HG03521 (cell line): Measurements from ENCODE around the gene NEDD4L.

Experiments
- ATAC-seq: cut with Tn5 transposase; IDR thresholded peaks from one replicate; pipeline ENCODE4 v1.9.1; 2021; ENCODE audit warnings: mild to moderate bottlenecking, moderate library complexity; ENCODE audit not compliant: unreplicated experiment

NEDD4L gene

GRCh38 chr18:58309099-58309498, 265.1 kb downstream of the NEDD4L start:
- no peak for ATAC-seq

DNA sequence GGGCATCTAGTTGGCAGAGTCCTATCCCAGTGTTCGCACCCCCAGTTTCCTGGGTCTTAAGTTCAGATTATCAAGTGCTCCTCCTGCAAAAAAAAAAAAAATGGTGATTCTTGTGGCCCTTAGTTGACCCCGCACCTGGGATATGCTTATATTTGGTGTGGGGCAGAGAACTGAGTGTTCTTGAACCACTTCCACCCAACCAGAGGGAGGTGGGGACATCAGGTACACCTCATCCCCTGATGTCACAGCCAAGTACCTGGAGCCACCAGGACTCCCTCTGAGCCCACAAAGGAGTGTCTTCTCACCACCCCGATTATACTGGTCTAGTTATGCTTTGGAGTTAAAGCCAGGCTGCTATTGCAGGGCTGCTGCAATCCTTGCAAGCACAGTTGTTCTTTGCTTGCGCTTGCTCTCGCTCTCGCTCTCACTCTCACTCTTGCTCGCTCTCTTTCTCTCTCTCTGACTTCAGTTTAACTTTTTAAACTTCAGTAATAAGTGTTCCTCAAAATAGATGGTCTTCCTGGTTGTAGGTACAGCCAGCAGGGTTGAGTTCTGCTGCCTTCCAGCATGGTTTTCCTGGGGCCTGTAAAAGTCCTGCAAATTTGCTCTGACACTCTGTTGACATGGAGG, 265.7 kb downstream of the NEDD4L start:
- ATAC-seq: no peak

- no peak for ATAC-seq
Measured at GRCh38 chr18:58310517-58310916, 266.5 kb downstream of the NEDD4L start.

- ATAC-seq: no peak
Measured at GRCh38 chr18:58311390-58311789, 267.4 kb downstream of the NEDD4L start.

DNA sequence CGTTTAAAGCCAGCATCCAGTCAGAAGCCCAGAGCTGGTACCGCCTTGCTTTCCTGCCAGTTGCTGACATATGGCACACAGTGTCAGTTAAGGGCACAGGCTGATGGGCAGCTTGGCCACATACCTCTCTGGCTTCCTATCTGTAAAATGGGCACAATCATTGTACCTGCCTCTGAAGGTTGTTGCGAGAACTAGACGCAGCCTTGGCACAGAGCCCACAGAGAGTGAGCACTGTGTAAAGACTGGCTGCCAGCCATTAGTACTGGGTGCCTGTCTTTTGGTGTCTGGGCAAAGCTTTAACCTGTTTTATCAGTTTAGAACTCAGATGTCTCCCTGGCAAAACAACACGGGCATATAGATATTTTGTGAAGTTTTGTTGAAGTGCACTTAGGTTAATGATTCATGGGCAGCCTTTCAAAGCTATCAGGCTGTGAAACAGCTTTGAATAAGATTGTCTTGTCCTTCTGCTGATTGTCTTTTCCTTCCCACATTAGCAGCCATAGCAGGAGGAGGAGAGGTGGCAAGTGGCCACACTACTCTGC, 269.5 kb downstream of the NEDD4L start:
- ATAC-seq: no peak

- no peak for ATAC-seq
Measured at GRCh38 chr18:58314284-58314683, 270.3 kb downstream of the NEDD4L start.

DNA sequence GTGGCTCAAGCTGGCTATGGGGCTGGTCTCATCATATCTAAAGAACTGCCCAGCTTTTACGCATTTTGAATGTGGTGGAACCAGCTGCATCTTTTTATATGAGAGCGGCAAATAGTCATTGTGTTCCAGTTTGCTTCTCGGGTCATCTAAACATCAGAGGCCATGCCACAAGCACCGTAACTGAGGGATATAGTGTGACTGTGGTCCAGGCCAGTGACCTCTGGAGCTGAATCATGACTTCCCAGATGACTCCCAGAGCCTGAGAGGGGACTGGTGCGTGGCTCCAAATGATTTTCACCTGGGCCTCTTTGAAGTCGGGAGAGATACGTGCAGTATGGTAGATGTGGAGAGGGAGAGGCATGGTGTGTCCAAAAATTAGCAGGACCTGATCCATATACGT, 271.0 kb downstream of the NEDD4L start:
- ATAC-seq: no peak

DNA sequence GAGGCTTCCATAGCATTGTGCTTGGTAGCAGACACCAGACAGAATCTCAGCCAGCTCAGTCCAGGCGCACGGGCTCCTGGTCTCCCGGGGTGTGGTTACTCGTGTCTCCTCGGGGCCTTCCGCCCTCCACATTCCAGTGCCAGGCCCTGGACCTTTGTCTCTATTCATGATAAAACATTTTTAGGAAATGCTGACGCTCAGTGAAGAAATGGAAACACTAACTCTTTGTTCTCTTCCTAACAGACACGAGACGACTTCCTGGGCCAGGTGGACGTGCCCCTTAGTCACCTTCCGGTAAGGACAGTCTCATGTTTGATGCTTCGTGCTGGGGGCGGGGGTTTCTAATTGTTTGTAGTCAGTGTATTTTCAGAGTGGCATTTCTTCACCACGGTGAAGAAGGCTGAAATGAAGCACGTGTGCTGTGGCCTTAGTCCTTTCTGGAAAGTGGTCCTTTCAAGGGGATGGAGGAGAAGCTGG, 271.8 kb downstream of the NEDD4L start:
- ATAC-seq: no peak

GRCh38 chr18:58316396-58317342, 272.6 kb downstream of the NEDD4L start:
- ATAC-seq: no peak

DNA sequence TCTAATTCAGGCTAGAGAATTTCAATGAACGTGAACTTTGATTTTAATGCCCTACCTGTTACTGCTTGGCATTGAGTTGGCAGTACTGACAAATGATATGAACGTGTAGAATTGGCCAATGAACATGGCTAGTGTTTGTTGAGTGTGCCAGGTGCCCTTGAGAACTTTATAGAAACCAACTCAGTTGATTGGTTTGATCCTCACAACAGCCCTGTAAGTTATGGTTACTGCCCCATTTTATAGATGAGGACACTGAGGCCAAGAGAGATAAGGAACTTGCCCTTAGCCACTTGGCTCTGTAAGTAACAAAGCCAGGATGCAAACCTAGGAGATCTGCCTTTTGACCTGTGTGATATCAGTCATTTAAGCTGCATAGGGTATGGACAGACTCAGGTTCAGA, 275.7 kb downstream of the NEDD4L start:
- ATAC-seq: no peak

DNA sequence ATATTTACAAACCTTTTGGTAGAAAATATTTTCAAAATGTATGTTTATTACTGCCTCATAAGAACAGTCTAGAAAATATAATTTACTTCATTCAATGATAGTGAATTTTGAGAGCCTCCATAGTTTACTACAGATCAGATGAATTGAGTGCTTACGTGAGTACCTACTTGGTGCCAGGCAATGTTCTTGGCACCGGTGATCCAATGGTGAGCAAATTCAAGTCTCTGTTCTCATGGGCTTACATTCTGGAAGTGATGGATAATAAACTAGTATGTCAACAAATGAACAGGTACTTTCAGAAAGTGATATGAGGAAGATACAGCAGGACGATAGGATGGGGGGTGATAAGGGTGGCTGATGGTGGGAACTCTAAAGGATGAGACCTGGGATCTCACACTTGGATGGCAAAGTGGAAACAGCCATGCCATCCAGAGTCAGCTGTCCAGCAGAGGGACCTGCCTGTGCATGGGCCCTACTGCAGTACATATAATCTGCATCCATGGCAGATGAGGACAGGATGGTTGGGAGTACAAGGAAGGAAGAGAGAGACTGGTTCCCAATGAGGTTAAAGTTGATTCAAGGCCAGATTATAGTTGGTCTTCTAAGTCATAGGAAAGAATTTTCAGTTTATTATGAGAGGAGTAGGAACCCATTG, 277.0 kb downstream of the NEDD4L start:
- no peak for ATAC-seq

DNA sequence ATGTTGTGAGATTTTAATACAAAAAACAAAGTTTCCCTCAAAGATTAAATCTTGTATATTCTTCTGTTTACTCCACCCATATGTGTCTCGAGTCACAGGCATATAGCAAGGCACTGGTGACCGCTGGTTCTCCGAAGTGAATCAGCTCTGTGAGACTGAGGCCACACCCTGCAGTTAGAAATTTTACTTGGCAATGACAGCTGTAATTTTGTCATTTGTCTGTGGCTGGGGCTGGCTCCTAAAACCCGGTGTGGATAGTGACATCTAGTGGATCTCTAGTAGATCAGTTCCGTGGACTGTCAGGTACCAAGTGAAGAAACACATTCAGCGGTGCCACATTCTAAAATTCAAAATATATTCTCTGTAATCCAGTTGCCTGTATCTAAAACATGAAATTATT, 278.0 kb downstream of the NEDD4L start:
- ATAC-seq: no peak

DNA sequence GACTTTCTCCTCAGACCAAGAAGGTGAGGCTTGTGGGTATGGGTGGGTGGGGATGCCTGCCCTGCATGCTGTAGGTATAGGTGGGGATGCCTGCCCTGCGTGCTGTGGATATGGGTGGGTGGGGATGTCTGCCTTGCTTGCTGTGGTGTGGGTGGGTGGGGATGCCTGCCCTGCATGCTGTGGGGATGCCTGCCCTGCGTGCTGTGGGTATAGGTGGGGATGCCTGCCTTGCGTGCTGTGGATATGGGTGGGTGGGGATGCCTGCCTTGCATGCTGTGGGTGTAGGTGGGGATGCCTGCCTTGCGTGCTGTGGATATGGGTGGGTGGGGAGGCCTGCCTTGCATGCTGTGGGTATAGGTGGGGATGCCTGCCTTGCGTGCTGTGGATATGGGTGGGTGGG, 278.4 kb downstream of the NEDD4L start:
- no peak for ATAC-seq

DNA sequence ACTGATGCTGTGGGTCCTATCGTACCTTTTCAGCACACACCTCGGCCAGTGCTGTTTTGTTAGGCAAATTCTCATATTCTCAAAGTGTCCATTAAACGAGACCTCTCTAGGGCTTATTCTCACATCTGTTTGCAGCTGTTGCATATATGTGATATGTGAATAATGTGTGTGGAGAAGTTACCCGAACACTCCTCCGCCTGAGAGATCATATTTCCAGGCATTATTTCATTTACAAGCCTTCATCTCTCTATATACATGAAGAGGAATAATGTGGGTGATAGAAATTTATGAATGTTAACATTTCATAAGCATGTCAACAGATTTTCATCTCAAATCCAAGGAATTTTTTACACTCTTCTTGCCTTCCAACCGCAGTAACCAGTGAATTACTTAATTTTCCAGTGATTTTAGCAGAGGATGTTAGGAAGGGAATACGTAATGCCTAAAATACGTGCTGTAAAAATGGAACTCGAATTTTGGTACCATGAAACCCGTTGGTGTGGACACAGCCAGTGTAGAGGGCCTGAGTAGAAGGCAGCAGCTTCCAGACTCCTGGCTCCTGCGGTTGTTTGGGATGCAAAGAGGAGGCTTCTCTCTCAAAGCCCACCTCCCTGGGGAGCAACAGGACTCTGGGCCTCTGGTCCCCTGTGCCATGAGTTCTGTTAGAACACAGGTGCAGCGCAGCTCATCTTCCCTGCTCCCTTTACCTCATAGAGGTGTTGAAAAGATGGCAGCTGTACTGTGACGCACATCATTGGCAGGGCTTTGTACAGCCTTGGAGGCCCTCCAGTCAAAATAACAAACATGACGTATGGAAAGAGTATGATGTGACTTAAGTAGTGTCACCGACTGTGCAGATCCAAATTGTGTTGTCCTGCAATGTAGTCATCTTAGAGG, 280.1 kb downstream of the NEDD4L start:
- no peak for ATAC-seq

DNA sequence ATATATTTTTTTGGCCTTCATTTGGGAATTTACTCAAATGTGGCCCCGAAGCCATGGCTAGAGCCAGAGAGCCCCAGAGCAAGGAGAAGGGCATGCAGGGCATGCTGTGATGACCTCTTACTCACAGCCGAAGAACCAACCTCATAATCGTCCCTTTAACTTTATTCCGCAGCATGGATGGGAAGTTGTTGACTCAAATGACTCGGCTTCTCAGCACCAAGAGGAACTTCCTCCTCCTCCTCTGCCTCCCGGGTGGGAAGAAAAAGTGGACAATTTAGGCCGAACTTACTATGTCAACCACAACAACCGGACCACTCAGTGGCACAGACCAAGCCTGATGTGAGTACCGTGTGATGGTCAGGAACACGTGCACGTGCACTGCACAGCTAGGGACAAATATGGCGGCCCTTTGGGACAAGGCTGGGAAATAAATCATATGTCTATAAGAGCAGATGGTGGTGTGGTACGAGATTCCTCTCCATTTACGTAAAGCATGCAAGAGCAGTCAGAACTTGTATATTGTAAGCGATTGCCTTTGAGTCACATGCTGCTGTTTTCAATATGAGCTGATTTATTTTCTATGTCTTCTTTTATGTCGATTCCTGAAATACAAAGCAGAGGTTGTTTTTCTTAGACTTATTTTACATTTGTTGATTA, 280.9 kb downstream of the NEDD4L start:
- no peak for ATAC-seq

DNA sequence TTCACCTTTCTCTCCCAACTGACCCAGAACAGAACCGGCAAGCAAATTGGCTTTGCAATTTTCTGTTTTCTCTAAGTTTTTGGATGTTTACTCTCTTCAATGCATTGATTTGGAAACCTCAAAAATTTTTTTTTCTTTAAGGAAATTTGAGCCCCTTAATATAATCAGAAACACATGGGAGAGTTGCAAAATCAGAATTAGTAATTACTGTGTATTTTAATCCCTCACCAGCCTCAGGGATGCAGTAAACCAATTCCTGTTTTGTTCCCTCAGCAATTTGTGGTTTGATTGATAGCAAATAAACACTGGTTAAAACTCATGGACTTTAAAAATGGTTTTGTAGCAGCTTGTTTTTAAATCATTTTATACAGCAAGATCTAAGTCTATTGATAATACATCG, 281.5 kb downstream of the NEDD4L start:
- ATAC-seq: no peak

DNA sequence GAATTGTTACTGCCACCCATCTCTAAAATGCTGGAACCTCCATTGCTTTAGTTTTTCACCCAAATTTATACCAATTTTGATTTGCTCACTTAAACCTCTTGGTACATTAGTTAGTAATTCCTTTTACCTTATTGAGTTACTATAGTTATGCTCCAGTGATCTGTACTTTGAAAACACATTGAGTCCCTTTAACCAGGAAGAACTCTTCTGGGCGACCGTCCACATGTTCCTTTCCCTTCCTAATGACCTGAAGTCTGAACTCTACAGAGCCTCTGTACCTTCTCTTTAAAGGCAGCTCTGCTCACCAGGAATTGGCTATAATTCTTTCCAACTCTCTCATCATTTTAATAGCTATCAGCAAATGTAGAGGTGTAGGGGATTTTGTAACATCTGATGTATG, 290.0 kb downstream of the NEDD4L start:
- ATAC-seq: no peak

DNA sequence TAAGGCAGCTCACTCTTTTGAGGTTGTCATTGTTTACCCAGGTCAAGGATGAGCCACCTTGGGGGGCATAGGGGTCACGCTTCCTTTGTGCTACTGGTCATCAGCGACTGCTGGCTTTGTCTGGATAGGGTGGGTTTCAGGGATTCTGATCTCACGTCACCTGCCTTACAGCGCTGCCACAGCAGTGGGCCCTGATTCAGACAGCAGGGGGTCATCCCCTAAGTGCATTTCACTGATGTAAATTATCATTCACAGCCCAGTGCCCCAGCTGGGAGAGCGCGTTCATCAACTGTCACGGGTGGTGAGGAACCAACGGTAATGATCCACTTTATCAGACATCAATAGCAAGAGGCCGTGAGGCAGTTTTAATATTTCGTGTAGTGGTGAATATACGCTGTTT, 291.2 kb downstream of the NEDD4L start:
- no peak for ATAC-seq

DNA sequence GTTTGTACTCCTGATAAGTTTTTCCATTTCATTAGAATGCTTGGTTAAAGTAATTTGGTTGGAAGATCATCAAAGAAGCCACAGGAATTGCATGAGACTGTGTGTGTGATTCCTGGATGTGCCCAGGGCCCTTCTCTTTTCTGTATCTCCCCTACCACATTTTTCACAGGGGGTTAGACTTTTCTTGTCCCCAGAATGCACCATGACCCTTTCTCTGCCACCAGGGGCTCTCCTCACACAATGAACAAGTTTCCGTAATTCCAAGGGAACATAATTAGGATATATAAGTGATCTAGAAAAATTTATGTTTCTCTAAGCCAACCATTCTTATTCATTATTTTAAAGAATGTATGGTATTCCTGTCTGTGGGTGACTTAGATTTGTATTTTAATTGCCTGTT, 291.8 kb downstream of the NEDD4L start:
- ATAC-seq: no peak

- no peak for ATAC-seq
Measured at GRCh38 chr18:58336605-58337004, 292.6 kb downstream of the NEDD4L start.
